ENCODE data around the gene ASIC2. TPM values are rescaled to one million over a fixed set of nuclear protein-coding genes. Genes with fewer than 3 reads are reported as not detected.

ASIC2 gene
- total and polyA plus RNA-seq, 4 donors: 0.10 to 0.18 TPM; not detected in 2

GRCh38 chr17:33154869-33155455 is 138.1 kb downstream of the ASIC2 start:
- no peak overlapping the region for H3K4me3 ChIP-seq (ENCODE audit: low read length in 2 of 2)
- H3K27ac ChIP-seq (ENCODE audit: low read depth in 1 of 2, low read length in 2 of 2): no peak overlapping the region
- no peaks in the 10 kb centered on the region for H3K9me3 ChIP-seq (ENCODE audit: control insufficient read depth, low read length)
- no peaks in the 10 kb centered on the region for H3K4me1 ChIP-seq (ENCODE audit: control insufficient read depth in 1 of 2, insufficient read depth in 2 of 2, low read length in 2 of 2)
- intact Hi-C loops (cut with DNase I): loop anchor here (10.0 kb wide), 2 partner anchors 80 to 520 kb away; no protein-coding TSS in a partner anchor
- ATAC-seq (ENCODE audit: low FRiP score) (no peak), DNase-seq (no peak)
- WGBS, 2 donors: 57 to 70% methylated on average over 19 of the region's 19 CpGs
- no peaks in the 10 kb centered on the region for H3K27me3 ChIP-seq (ENCODE audit: control insufficient read depth in 1 of 2, insufficient read depth in 2 of 2, low read length in 1 of 2)
- no peaks in the 10 kb centered on the region for H3K36me3 ChIP-seq (ENCODE audit: control insufficient read depth in 1 of 2, insufficient read depth in 2 of 2, low read length in 1 of 2)

DNA sequence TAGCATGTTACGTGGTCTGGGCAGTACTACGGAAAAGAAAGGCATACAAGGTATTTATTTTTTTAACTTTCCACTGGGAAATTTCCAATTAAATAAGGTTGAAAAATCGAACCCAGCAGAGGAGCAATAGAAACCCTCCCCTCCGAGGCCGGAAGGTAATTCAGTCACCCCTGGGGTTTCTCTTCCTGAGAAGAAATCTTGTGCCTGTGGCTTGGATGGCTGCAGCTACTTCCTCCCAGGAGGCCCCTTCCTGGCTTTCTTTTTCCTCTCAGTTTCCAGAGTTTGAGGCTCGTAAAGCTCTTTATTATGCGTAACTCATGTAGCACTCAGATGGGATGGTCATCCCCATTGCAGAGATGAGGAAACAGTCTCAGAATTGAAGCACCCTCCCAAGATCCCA is 140.3 kb downstream of the ASIC2 start:
- Histone ChIP-seq H3K27me3 (ENCODE audit: control insufficient read depth in 1 of 2, insufficient read depth in 2 of 2, low read length in 1 of 2) (no peaks in the 10 kb centered on the region), H3K9me3 (ENCODE audit: control insufficient read depth, low read length) (no peaks in the 10 kb centered on the region), H3K27ac (ENCODE audit: low read depth in 1 of 2, low read length in 2 of 2) (no peak overlapping the region), H3K4me3 (ENCODE audit: low read length in 2 of 2) (no peak overlapping the region), H3K36me3 (ENCODE audit: control insufficient read depth in 1 of 2, insufficient read depth in 2 of 2, low read length in 1 of 2) (no peaks in the 10 kb centered on the region), H3K4me1 (ENCODE audit: control insufficient read depth in 1 of 2, insufficient read depth in 2 of 2, low read length in 2 of 2) (no peaks in the 10 kb centered on the region)
- no peak for ATAC-seq (ENCODE audit: low FRiP score)
- no peak for DNase-seq
- WGBS, 2 donors: 37 to 42% methylated on average over 7 of the region's 7 CpGs
- intact Hi-C loops (cut with DNase I): loop anchor here (10.0 kb wide), 2 partner anchors 78 to 522 kb away; no protein-coding TSS in a partner anchor

- Histone ChIP-seq H3K27ac (ENCODE audit: low read depth in 1 of 2, low read length in 2 of 2) (no peak overlapping the region), H3K4me1 (ENCODE audit: control insufficient read depth in 1 of 2, insufficient read depth in 2 of 2, low read length in 2 of 2) (no peaks in the 10 kb centered on the region), H3K4me3 (ENCODE audit: low read length in 2 of 2) (no peak overlapping the region), H3K36me3 (ENCODE audit: control insufficient read depth in 1 of 2, insufficient read depth in 2 of 2, low read length in 1 of 2) (no peaks in the 10 kb centered on the region), H3K27me3 (ENCODE audit: control insufficient read depth in 1 of 2, insufficient read depth in 2 of 2, low read length in 1 of 2) (no peaks in the 10 kb centered on the region), H3K9me3 (ENCODE audit: control insufficient read depth, low read length) (no peaks in the 10 kb centered on the region)
- 88% methylated on average over 5 of the region's 5 CpGs for WGBS, 2 donors
- ATAC-seq (ENCODE audit: low FRiP score) (no peak), DNase-seq (no peak)
- intact Hi-C loops (cut with DNase I): loop anchor here (10.0 kb wide), 2 partner anchors 77 to 523 kb away; no protein-coding TSS in a partner anchor
Observed at GRCh38 chr17:33151565-33151964, 141.5 kb downstream of the ASIC2 start.

GRCh38 chr17:33145941-33146340 is 147.2 kb downstream of the ASIC2 start:
- no peaks in the 10 kb centered on the region for H3K4me1 ChIP-seq (ENCODE audit: control insufficient read depth in 1 of 2, insufficient read depth in 2 of 2, low read length in 2 of 2)
- H3K4me3 ChIP-seq (ENCODE audit: low read length in 2 of 2): no peak overlapping the region
- H3K36me3 ChIP-seq (ENCODE audit: control insufficient read depth in 1 of 2, insufficient read depth in 2 of 2, low read length in 1 of 2): no peaks in the 10 kb centered on the region
- no peak overlapping the region for H3K27ac ChIP-seq (ENCODE audit: low read depth in 1 of 2, low read length in 2 of 2)
- DNase-seq: no peak
- intact Hi-C loops (cut with DNase I): no loop called here
- WGBS, 2 donors: 76 to 86% methylated on average over 4 of the region's 4 CpGs
- no peaks in the 10 kb centered on the region for H3K9me3 ChIP-seq (ENCODE audit: control insufficient read depth, low read length)
- ATAC-seq (ENCODE audit: low FRiP score): no peak
- H3K27me3 ChIP-seq (ENCODE audit: control insufficient read depth in 1 of 2, insufficient read depth in 2 of 2, low read length in 1 of 2): no peaks in the 10 kb centered on the region

DNA sequence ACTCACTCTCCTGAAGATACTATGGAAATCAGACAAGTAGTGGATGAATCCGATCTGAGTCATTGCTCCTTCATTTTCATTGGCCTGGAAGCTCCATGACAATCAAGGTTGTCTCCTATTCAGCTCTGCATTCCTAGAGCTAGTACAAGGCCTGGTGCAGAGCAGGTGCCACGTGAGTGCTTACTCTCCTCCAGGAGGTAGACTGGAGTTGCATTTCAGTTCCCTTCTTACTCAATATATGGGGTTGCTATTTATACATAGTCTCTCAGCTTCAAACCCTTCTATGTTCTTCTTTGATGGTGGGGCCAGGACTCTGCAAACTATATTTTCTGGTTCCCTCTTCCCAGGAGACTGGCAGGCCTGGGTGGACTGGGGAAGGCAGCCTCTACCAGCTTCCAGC is 148.3 kb downstream of the ASIC2 start:
- Histone ChIP-seq H3K27me3 (ENCODE audit: control insufficient read depth in 1 of 2, insufficient read depth in 2 of 2, low read length in 1 of 2) (no peaks in the 10 kb centered on the region), H3K27ac (ENCODE audit: low read depth in 1 of 2, low read length in 2 of 2) (no peak overlapping the region), H3K36me3 (ENCODE audit: control insufficient read depth in 1 of 2, insufficient read depth in 2 of 2, low read length in 1 of 2) (no peaks in the 10 kb centered on the region), H3K9me3 (ENCODE audit: control insufficient read depth, low read length) (no peaks in the 10 kb centered on the region), H3K4me3 (ENCODE audit: low read length in 2 of 2) (no peak overlapping the region), H3K4me1 (ENCODE audit: control insufficient read depth in 1 of 2, insufficient read depth in 2 of 2, low read length in 2 of 2) (no peaks in the 10 kb centered on the region)
- 81 to 91% methylated on average over 2 of the region's 2 CpGs for WGBS, 2 donors
- intact Hi-C loops (cut with DNase I): no loop called here
- ATAC-seq (ENCODE audit: low FRiP score): no peak
- no peak for DNase-seq

DNA sequence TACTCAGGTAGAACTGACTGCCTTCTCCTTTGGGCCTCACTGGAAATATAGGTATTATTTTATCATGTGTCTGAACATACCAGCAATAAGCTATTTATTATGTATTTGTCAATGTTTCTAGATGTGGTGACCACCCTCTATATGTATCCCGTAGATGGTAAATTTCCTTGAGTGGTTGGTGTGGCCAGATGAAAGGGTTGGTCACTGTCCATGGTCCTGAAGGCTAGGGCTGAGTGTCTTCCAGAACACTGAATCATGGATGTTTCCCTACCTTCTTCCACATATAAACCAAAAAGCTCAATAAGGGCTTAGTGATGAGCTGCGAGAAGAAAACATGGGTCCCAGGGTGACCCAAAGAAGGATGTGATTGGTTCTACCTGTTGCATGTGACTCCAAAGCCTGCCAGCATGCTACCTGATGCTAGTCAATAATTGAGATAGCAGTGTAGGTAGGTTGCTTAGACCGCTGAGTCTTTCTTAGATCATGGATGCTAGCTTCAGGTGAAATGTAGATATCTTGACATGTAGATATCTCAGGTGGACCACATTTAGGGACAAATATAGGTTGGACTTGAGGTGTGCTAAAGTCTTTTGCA is 150.3 kb downstream of the ASIC2 start:
- ATAC-seq (ENCODE audit: low FRiP score): no peak
- no peaks in the 10 kb centered on the region for H3K27me3 ChIP-seq (ENCODE audit: control insufficient read depth in 1 of 2, insufficient read depth in 2 of 2, low read length in 1 of 2)
- no peak overlapping the region for H3K27ac ChIP-seq (ENCODE audit: low read depth in 1 of 2, low read length in 2 of 2)
- no peak for DNase-seq
- H3K4me1 ChIP-seq (ENCODE audit: control insufficient read depth in 1 of 2, insufficient read depth in 2 of 2, low read length in 2 of 2): no peaks in the 10 kb centered on the region
- H3K36me3 ChIP-seq (ENCODE audit: control insufficient read depth in 1 of 2, insufficient read depth in 2 of 2, low read length in 1 of 2): no peaks in the 10 kb centered on the region
- 61 to 62% methylated on average over 3 of the region's 3 CpGs for WGBS, 2 donors
- no peak overlapping the region for H3K4me3 ChIP-seq (ENCODE audit: low read length in 2 of 2)
- intact Hi-C loops (cut with DNase I): loop anchor here in 1 of 2 donors (2.0 kb wide), 1 partner anchor 76 kb away; no protein-coding TSS in a partner anchor
- no peaks in the 10 kb centered on the region for H3K9me3 ChIP-seq (ENCODE audit: control insufficient read depth, low read length)

DNA sequence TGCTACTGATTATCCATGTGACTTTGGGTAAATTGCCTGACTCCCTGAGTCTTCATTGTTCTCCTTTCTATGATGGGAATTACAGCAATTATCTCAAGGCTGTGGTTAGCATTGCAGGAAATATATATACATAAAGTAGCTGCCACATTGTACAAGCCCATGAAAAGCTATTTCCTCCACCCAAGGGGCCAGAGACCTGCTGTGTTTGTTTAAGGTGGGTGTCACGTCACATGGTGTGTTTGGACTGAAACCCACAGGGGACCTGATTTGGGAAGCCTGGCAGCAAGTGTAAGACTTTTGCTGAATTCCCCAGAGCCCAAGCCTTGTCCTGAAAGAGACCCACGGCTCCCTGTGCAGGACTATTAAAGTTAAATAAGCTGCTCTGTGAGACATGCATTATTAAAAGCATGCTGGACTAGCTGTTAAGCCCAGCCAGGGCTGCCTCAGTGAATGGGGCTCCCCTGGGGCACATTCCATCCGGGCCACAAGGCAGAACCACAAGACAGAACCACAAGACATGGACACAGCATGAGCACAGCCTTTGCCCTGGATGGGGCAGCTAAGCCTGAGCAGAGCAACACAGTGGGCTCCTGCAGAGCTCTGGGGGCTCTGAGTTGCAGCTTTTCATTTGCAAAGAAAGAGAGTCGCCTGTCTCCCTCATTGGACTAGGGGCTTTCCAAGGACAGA is 152.5 kb downstream of the ASIC2 start:
- no peaks in the 10 kb centered on the region for H3K36me3 ChIP-seq (ENCODE audit: control insufficient read depth in 1 of 2, insufficient read depth in 2 of 2, low read length in 1 of 2)
- H3K4me1 ChIP-seq (ENCODE audit: control insufficient read depth in 1 of 2, insufficient read depth in 2 of 2, low read length in 2 of 2): no peaks in the 10 kb centered on the region
- intact Hi-C loops (cut with DNase I): no loop called here
- H3K9me3 ChIP-seq (ENCODE audit: control insufficient read depth, low read length): no peaks in the 10 kb centered on the region
- H3K27ac ChIP-seq (ENCODE audit: low read depth in 1 of 2, low read length in 2 of 2): no peak overlapping the region
- DNase-seq (no peak), ATAC-seq (ENCODE audit: low FRiP score) (no peak)
- no peaks in the 10 kb centered on the region for H3K27me3 ChIP-seq (ENCODE audit: control insufficient read depth in 1 of 2, insufficient read depth in 2 of 2, low read length in 1 of 2)
- WGBS, 2 donors: 16% methylated on average over 4 of the region's 4 CpGs
- H3K4me3 ChIP-seq (ENCODE audit: low read length in 2 of 2): no peak overlapping the region

- Histone ChIP-seq H3K9me3 (ENCODE audit: control insufficient read depth, low read length) (no peaks in the 10 kb centered on the region), H3K36me3 (ENCODE audit: control insufficient read depth in 1 of 2, insufficient read depth in 2 of 2, low read length in 1 of 2) (no peaks in the 10 kb centered on the region), H3K27me3 (ENCODE audit: control insufficient read depth in 1 of 2, insufficient read depth in 2 of 2, low read length in 1 of 2) (no peaks in the 10 kb centered on the region), H3K4me1 (ENCODE audit: control insufficient read depth in 1 of 2, insufficient read depth in 2 of 2, low read length in 2 of 2) (no peaks in the 10 kb centered on the region), H3K4me3 (ENCODE audit: low read length in 2 of 2) (no peak overlapping the region), H3K27ac (ENCODE audit: low read depth in 1 of 2, low read length in 2 of 2) (no peak overlapping the region)
- no peak for ATAC-seq (ENCODE audit: low FRiP score)
- intact Hi-C loops (cut with DNase I): no loop called here
- WGBS, 2 donors: 72 to 82% methylated on average over 3 of the region's 3 CpGs
- no peak for DNase-seq
Observed at GRCh38 chr17:33138627-33139026, 154.5 kb downstream of the ASIC2 start.

GRCh38 chr17:33137426-33137825 is 155.7 kb downstream of the ASIC2 start:
- no peak for DNase-seq
- intact Hi-C loops (cut with DNase I): no loop called here
- no peaks in the 10 kb centered on the region for H3K36me3 ChIP-seq (ENCODE audit: control insufficient read depth in 1 of 2, insufficient read depth in 2 of 2, low read length in 1 of 2)
- no peak for ATAC-seq (ENCODE audit: low FRiP score)
- no peaks in the 10 kb centered on the region for H3K9me3 ChIP-seq (ENCODE audit: control insufficient read depth, low read length)
- H3K4me1 ChIP-seq (ENCODE audit: control insufficient read depth in 1 of 2, insufficient read depth in 2 of 2, low read length in 2 of 2): no peaks in the 10 kb centered on the region
- no peak overlapping the region for H3K4me3 ChIP-seq (ENCODE audit: low read length in 2 of 2)
- no peak overlapping the region for H3K27ac ChIP-seq (ENCODE audit: low read depth in 1 of 2, low read length in 2 of 2)
- H3K27me3 ChIP-seq (ENCODE audit: control insufficient read depth in 1 of 2, insufficient read depth in 2 of 2, low read length in 1 of 2): no peaks in the 10 kb centered on the region

All from aorta (tissue), 5 donors.